ENCODE data around the gene KRTAP10-3.

DNA sequence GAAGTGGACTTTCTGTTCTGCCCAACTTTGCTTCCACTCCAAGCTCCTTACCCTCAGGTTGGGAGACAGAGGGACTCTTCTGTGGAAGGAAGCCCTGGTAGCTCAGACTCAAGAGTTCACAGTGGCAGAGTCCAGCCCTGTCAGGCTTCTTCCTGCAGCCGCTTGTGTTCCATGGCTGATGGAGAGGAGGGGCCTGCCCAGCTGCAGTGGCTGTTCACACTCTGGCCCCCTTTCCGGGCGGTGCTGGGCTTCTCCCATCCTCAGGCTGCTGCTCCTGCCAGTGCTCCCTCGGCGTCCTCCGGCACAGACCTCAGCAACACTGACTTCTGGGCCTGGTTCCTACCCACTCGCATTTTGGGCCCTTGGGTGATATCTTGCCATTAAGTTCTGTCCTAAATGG lies 22.6 kb downstream of the KRTAP10-3 start:
- TF ChIP-seq, protein P1, sequence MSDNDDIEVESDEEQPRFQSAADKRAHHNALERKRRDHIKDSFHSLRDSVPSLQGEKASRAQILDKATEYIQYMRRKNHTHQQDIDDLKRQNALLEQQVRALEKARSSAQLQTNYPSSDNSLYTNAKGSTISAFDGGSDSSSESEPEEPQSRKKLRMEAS (IDR thresholded peaks at IDR 0.05): no peak
- TF ChIP-seq CTCF (CRISPR knock-in tag; IDR thresholded peaks at IDR 0.05) (no peak), ZNF24 (IDR thresholded peaks at IDR 0.05) (no peak), KLF9 (CRISPR knock-in tag; IDR thresholded peaks at IDR 0.05; ENCODE audit: low read depth) (no peak), MED13 (CRISPR knock-in tag; IDR thresholded peaks at IDR 0.05) (no peak), TEAD2 (CRISPR knock-in tag; IDR thresholded peaks at IDR 0.05) (no peak), ZNF432 (CRISPR knock-in tag; IDR thresholded peaks at IDR 0.05; ENCODE audit: borderline replicate concordance) (no peak), NFIB (CRISPR knock-in tag; IDR thresholded peaks at IDR 0.05; ENCODE audit: borderline replicate concordance) (no peak), SP1 (IDR thresholded peaks at IDR 0.05) (no peak), SP1 (CRISPR knock-in tag; IDR thresholded peaks at IDR 0.05) (no peak)
- TF ChIP-seq, protein P2, sequence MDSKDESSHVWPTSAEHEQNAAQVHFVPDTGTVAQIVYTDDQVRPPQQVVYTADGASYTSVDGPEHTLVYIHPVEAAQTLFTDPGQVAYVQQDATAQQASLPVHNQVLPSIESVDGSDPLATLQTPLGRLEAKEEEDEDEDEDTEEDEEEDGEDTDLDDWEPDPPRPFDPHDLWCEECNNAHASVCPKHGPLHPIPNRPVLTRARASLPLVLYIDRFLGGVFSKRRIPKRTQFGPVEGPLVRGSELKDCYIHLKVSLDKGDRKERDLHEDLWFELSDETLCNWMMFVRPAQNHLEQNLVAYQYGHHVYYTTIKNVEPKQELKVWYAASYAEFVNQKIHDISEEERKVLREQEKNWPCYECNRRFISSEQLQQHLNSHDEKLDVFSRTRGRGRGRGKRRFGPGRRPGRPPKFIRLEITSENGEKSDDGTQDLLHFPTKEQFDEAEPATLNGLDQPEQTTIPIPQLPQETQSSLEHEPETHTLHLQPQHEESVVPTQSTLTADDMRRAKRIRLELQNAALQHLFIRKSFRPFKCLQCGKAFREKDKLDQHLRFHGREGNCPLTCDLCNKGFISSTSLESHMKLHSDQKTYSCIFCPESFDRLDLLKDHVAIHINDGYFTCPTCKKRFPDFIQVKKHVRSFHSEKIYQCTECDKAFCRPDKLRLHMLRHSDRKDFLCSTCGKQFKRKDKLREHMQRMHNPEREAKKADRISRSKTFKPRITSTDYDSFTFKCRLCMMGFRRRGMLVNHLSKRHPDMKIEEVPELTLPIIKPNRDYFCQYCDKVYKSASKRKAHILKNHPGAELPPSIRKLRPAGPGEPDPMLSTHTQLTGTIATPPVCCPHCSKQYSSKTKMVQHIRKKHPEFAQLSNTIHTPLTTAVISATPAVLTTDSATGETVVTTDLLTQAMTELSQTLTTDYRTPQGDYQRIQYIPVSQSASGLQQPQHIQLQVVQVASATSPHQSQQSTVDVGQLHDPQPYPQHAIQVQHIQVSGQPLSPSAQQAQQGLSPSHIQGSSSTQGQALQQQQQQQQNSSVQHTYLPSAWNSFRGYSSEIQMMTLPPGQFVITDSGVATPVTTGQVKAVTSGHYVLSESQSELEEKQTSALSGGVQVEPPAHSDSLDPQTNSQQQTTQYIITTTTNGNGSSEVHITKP (CRISPR knock-in tag; IDR thresholded peaks at IDR 0.05; ENCODE audit: low read depth): no peak
- TF ChIP-seq, protein P3, sequence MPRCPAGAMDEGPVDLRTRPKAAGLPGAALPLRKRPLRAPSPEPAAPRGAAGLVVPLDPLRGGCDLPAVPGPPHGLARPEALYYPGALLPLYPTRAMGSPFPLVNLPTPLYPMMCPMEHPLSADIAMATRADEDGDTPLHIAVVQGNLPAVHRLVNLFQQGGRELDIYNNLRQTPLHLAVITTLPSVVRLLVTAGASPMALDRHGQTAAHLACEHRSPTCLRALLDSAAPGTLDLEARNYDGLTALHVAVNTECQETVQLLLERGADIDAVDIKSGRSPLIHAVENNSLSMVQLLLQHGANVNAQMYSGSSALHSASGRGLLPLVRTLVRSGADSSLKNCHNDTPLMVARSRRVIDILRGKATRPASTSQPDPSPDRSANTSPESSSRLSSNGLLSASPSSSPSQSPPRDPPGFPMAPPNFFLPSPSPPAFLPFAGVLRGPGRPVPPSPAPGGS (CRISPR knock-in tag; IDR thresholded peaks at IDR 0.05): no peak
